RKO (cell line): ENCODE results near the gene ABCC1.
"Not testable (repeated sequence)": the region's sequence is repeated elsewhere in the genome, so short reads cannot be mapped to it uniquely, and the experiment has no call there.

Source experiments
- DNase-seq: peaks from one replicate; pipeline ENCODE4 v3.0.0-alpha.2; 2016; ENCODE audit warnings: low spot score

ABCC1 gene

DNA sequence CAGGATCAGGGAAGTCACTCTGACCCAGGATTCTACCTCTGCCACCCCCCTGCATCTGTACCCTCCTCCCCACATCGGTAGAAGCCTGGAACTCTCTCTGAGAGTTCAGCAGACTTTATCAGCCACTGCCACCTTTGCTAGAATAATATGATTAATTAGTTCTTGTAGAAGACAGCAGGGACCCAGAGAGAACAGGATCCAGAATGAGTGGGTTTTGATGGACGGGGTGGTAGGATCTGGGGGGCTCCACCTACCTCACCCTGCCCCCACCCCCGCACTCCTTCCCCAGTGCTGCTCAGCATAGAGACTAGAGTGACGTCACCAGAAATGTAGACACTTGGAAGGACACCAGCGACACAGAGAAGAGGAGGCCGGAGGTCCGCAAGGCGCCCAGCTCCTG, 240.4 kb downstream of the ABCC1 start:
- DNase-seq: no peak

DNA sequence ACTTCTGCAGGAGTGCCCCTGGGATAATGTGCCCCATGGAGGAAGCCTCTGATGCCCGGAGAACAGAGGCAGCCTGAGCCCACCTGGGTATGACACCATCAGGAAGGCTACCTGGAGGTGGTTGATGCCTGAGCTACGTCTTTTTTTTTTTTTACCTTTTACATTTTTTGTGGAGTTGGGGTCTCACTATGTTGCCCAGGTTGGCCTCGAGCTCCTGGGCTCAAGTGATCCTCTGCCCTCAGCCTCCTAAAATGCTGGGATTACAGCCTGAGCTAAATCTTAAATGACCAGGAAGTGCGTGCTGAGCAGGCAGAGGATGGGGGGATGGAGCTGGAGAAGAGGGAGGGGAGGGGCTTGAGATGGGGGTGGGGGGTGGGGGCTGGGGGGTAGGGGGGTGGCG, 241.1 kb downstream of the ABCC1 start:
- DNase-seq: no peak

DNA sequence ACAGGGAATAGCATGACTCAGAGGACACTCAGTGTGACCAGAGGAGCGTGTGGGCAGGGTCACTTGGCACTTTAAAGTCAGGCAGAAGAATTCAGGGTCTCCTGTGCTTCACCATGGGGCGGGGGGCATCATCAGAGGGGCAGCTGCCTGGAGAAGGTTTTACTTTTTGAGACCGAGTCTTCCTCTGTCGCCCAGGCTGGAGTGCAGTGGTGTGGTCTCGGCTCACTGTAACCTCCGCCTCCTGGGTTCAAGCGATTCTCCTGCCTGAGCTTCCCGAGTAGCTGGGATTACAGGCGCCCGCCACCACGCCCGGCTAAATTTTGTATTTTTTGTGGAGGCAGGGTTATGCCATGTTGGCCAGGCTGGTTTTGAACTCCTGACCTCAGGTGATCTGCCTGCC, 241.6 kb downstream of the ABCC1 start:
- not testable (repeated sequence) for DNase-seq

DNA sequence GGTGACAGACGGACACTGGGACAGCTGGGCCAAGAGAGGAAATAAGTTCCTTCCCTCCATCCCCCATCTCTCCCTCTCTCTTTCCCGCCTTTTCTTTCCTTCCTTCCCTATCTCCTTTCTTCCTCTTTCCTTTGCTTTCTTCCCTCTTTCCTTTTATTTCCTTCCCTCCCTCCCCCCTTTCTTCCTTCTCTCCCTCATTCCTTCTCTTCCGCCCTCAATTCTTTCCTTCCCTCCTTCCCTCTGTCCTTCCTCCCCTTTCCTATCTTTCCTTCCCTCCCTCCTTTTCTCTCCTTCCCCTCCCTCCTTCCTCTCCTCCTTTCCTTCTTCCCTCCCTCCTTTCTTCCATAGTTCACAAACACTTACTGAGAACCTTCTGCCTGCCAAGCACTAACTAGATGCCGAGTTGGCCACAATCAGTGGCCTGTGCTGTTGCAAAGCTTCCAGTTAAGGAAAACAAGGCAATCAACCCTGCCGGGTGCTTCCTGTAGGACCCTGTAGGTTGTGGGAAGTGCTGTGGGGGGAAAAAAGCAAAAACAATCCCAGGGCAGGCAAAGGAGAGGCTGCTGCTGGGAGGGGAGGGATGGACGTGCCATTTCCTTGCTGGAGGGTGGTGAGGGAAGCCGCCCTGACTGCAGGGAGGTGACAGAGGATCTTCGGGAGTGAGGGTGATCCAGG, 242.2 kb downstream of the ABCC1 start:
- DNase-seq: no peak
